Testis (tissue), 3 donors: Measurements from ENCODE around the gene CPE. TPM values are rescaled to one million over a fixed set of nuclear protein-coding genes. Genes with fewer than 3 reads are reported as not detected.

Source experiments
- DNase-seq: peaks from one replicate; pipeline ENCODE4 v3.0.0-alpha.2; 2019
- H3K27ac ChIP-seq, 2 donors: fragments of 200-600 bp; sonication (generic); one replicate each; pipeline ENCODE4 v1.5.1; 2019
- H3K27me3 ChIP-seq: fragments of 200-600 bp; sonication (generic); one replicate; pipeline ENCODE4 v1.5.1; 2019
- H3K36me3 ChIP-seq: fragments of 200-600 bp; sonication (generic); one replicate; pipeline ENCODE4 v1.5.1; 2017; ENCODE audit warnings: low read depth; ENCODE audit errors: missing control alignments
- H3K4me1 ChIP-seq: fragments of 200-600 bp; sonication (generic); one replicate; pipeline ENCODE4 v1.5.1; 2019
- H3K4me3 ChIP-seq, 2 donors: fragments of 200-600 bp; sonication (generic); one replicate each; pipeline ENCODE4 v1.5.1; 2017 to 2019
- H3K9me3 ChIP-seq: fragments of 200-600 bp; sonication (generic); one replicate; pipeline ENCODE4 v1.5.1; 2017
- CTCF ChIP-seq, 3 experiments: fragments of 450-650 bp in 2 of 3; fragments of 200-600 bp in 1 of 3; sonication (generic) in 1 of 3; IDR thresholded peaks; one replicate each; pipeline ENCODE4 v1.5.1; 2016 to 2019; ENCODE audit warnings: antibody characterized with exemption in 3 of 3, mild to moderate bottlenecking in 2 of 3, moderate library complexity in 1 of 3
- POLR2A ChIP-seq: fragments of 450-650 bp; IDR thresholded peaks from one replicate; pipeline ENCODE4 v1.6.1; 2017; ENCODE audit warnings: antibody characterized with exemption, mild to moderate bottlenecking, moderate library complexity
- WGBS, 2 donors: methylation state at CpG; one replicate each; pipeline ENCODE4 v1.1.5; 2018; 5-methylcytosine and 5-hydroxymethylcytosine counted together
- intact Hi-C: fragments of 100-400 bp; cut with DNase I; formaldehyde crosslinking; loops from one replicate; pipeline ENCODE4 v1.15.1; 2023; ENCODE audit warnings: low total_unique reads
- polyA plus RNA-seq: library from polyadenylated mRNA; stranded (reverse); fragments of 350-450 nt; fragmentation: Illumina TruSeq; extraction: RNeasy Lipid Tissue Mini Kit (QIAGEN cat#74804); gene quantifications from one replicate; pipeline ENCODE4 v1.2.3, GENCODE V29; 2014; ENCODE audit warnings: low read depth, low replicate concordance; ENCODE audit not compliant: insufficient read depth
- total RNA-seq, 2 donors: library from RNA; depleted of rRNA; stranded (reverse); fragments of >200 nt; gene quantifications; one replicate each; pipeline ENCODE4 v1.2.3, GENCODE V29; 2016

Gene CPE
- total and polyA plus RNA-seq, 3 donors from 2014 or later: 290 to 589 (median 324) TPM

GRCh38 chr4:165370530-165370929 lies 8.3 kb upstream of the CPE start:
- Histone ChIP-seq H3K36me3 (no peaks in the 10 kb centered on the region), H3K27ac (no peak overlapping the region), H3K27me3 (no peaks in the 10 kb centered on the region), H3K4me3 (no peak overlapping the region), H3K4me1 (no peaks in the 10 kb centered on the region), H3K9me3 (no peaks in the 10 kb centered on the region)
- no peak for TF ChIP-seq POLR2A
- no peak for TF ChIP-seq CTCF (IDR thresholded peaks at IDR 0.05)
- no peak for DNase-seq
- intact Hi-C loops: no loop called here
- 88 to 92% methylated on average over 1 of the region's 1 CpG for WGBS, 2 donors

GRCh38 chr4:165375465-165375864 lies 3.3 kb upstream of the CPE start:
- 90 to 92% methylated on average over 2 of the region's 2 CpGs for WGBS, 2 donors
- H3K4me1 ChIP-seq: no peaks in the 10 kb centered on the region
- H3K27me3 ChIP-seq: no peaks in the 10 kb centered on the region
- no peaks in the 10 kb centered on the region for H3K36me3 ChIP-seq
- TF ChIP-seq CTCF (IDR thresholded peaks at IDR 0.05) (no peak), POLR2A (no peak)
- H3K4me3 ChIP-seq: no peak overlapping the region
- no peak for DNase-seq
- H3K27ac ChIP-seq: no peak overlapping the region
- intact Hi-C loops: no loop called here
- H3K9me3 ChIP-seq: no peaks in the 10 kb centered on the region

GRCh38 chr4:165378398-165378744 lies 437 bp upstream of the CPE start:
- H3K36me3 ChIP-seq: no peaks in the 10 kb centered on the region
- H3K27me3 ChIP-seq: no peaks in the 10 kb centered on the region
- H3K9me3 ChIP-seq: no peaks in the 10 kb centered on the region
- 11 to 14% methylated on average over 1 of the region's 1 CpG for WGBS, 2 donors
- H3K4me3 ChIP-seq: peak overlapping the region; percentile 75 to 84
- intact Hi-C loops: no loop called here
- H3K27ac ChIP-seq: peak overlapping the region; percentile 94 to 96
- TF ChIP-seq POLR2A: no peak
- H3K4me1 ChIP-seq: peaks cover 3% of the 10 kb centered on the region
- DNase-seq: no peak

- peak; percentile 84 for DNase-seq
Measured at GRCh38 chr4:165379678-165380064, 863 bp downstream of the CPE start.

GRCh38 chr4:165380805-165381204 lies 2.0 kb downstream of the CPE start:
- WGBS, 2 donors: 22 to 36% methylated on average over 1 of the region's 1 CpG
- H3K9me3 ChIP-seq: no peaks in the 10 kb centered on the region
- no peak for TF ChIP-seq POLR2A
- no peak for TF ChIP-seq CTCF (IDR thresholded peaks at IDR 0.05)
- DNase-seq: no peak
- intact Hi-C loops: no loop called here
- peak overlapping the region in 1 of 2 donors; percentile 84 for H3K4me3 ChIP-seq
- no peaks in the 10 kb centered on the region for H3K36me3 ChIP-seq
- peak overlapping the region; percentile 94 to 96 for H3K27ac ChIP-seq
- H3K27me3 ChIP-seq: no peaks in the 10 kb centered on the region
- H3K4me1 ChIP-seq: peaks cover 14% of the 10 kb centered on the region

More at GRCh38 chr4:165379678-165380064, 863 bp downstream of the CPE start:
- intact Hi-C loops: no loop called here
- Histone ChIP-seq H3K4me1 (peaks cover 10% of the 10 kb centered on the region), H3K9me3 (no peaks in the 10 kb centered on the region), H3K27ac (peak overlapping the region; percentile 94 to 96), H3K4me3 (peak overlapping the region; percentile 75 to 84), H3K36me3 (no peaks in the 10 kb centered on the region), H3K27me3 (no peaks in the 10 kb centered on the region)
- 19 to 20% methylated on average over 11 of the region's 11 CpGs for WGBS, 2 donors
- TF ChIP-seq POLR2A: no peak
- TF ChIP-seq CTCF (IDR thresholded peaks at IDR 0.05): no peak
